ENCODE data around the gene ALPK3. TPM values are rescaled to one million over a fixed set of nuclear protein-coding genes. Genes with fewer than 3 reads are reported as not detected.

Gene ALPK3
- total RNA-seq, 4 donors from 2014 or later, result 0.18 to 7.0 (median 0.68) TPM

DNA sequence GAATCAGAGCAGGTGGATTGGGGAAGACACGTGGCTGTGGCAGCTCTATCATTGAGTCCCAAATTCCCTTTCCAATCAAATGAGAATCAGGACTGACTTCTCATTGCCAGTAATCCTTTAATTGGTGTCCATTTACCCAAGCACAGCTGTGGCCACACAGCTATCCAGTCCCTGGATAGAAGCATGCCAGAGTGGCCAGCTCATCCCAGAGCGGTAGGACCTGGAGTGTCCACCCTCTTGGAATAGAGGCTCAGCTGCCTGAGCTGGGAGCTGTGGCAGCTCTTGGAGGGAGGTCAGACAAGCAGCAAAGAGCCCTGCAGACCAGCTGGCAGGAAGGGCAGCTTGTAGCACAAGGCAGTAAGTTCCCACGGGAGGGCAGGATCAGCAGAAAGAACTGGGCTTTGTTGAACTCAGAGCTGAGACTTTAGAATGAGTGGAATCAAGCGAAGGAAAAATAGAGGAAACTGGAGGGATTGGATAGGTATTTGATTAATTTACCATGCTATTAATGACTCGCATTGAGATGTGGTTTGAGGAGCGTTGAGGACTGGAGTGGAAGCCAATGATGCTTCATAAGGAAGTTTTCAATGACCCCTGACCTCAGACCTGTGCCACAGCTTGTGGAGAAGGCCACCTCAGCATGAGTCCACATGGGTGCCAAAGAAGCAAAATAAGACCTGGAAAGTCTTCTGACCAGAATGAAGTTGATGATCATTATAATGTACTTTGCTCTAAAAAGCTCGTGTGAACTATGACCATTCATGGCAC, 6.9 kb upstream of the ALPK3 start:
- Histone ChIP-seq H3K4me3 (no peak overlapping the region), H3K36me3 (no peaks in the 10 kb centered on the region), H3K27me3 (no peaks in the 10 kb centered on the region), H3K27ac (no peak overlapping the region), H3K4me1 (no peaks in the 10 kb centered on the region), H3K9me3 (no peaks in the 10 kb centered on the region)
- DNase-seq, result no peak
- TF ChIP-seq POLR2A (IDR thresholded peaks at IDR 0.05), result no peak
- TF ChIP-seq, protein P1, sequence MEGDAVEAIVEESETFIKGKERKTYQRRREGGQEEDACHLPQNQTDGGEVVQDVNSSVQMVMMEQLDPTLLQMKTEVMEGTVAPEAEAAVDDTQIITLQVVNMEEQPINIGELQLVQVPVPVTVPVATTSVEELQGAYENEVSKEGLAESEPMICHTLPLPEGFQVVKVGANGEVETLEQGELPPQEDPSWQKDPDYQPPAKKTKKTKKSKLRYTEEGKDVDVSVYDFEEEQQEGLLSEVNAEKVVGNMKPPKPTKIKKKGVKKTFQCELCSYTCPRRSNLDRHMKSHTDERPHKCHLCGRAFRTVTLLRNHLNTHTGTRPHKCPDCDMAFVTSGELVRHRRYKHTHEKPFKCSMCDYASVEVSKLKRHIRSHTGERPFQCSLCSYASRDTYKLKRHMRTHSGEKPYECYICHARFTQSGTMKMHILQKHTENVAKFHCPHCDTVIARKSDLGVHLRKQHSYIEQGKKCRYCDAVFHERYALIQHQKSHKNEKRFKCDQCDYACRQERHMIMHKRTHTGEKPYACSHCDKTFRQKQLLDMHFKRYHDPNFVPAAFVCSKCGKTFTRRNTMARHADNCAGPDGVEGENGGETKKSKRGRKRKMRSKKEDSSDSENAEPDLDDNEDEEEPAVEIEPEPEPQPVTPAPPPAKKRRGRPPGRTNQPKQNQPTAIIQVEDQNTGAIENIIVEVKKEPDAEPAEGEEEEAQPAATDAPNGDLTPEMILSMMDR (IDR thresholded peaks at IDR 0.05), result no peak

DNA sequence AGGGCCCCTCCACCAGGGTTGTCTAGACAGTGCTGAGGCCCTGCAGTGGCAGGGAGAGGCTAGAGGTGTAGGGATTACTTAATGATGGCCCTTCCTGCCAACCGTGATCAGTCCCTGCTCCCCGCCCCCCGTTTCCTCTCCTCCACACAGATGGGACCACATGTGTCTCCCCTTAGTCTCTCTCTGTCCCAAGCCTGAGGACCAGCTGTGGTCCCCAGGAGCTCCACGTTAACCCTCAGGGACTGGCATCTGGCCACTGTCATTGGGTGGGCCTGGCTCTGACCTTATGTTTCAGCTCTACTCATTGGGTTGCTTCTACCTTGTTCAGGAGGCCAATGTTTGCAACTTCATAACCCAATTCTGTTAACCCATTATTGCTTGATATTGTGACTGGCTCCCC, 6.0 kb upstream of the ALPK3 start:
- DNase-seq, result no peak
- H3K27ac ChIP-seq, result no peak overlapping the region
- no peak for TF ChIP-seq POLR2A (IDR thresholded peaks at IDR 0.05)
- H3K4me1 ChIP-seq, result no peaks in the 10 kb centered on the region
- no peaks in the 10 kb centered on the region for H3K27me3 ChIP-seq
- no peaks in the 10 kb centered on the region for H3K9me3 ChIP-seq
- no peaks in the 10 kb centered on the region for H3K36me3 ChIP-seq
- H3K4me3 ChIP-seq, result no peak overlapping the region

DNA sequence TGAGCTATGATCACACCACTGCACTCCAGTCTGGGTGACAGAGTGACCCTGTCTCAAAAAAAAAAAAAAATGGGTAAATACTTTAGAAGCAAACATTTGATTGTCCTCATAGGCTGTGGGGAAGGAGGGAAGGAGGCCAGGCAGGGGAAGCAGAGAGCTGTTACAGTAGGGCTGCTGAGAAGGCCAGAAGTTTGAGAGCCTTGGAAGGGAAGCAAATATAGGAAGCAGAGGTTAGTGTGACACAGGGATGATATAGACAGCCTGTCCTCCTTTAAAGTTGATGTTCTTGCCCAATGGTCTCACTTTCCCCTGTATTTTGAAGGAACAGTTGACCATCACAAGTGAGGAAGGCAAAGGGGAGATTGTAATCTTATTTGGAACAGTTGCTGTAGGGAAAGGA, 5.3 kb upstream of the ALPK3 start:
- no peak for TF ChIP-seq POLR2A (IDR thresholded peaks at IDR 0.05)
- TF ChIP-seq, protein P1 (IDR thresholded peaks at IDR 0.05), result no peak
- Histone ChIP-seq H3K9me3 (no peaks in the 10 kb centered on the region), H3K4me3 (no peak overlapping the region), H3K36me3 (no peaks in the 10 kb centered on the region), H3K27ac (no peak overlapping the region), H3K4me1 (peaks cover 0 to 4% (median 0%) of the 10 kb centered on the region in 4 donors), H3K27me3 (no peaks in the 10 kb centered on the region)
- DNase-seq, result no peak

DNA sequence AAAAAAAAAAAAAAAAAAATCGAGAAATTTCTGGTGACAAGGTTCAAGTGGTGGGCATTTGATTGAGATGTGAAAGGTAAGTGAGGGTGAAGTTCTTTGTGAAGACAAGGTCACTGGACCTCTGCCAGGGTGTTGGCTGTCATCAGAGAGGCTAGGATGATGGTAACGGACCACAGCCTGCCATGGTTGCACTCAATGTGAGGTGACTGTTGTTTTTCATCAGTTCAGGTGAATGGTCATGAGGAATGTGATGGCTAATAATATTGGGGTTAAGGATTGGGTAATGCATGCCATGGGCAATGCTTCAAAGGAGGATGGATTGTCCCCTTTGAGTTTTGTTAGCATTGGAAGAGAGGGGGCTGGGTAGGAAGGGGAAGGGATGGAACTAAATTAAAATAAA, 4.3 kb upstream of the ALPK3 start:
- Histone ChIP-seq H3K27ac (no peak overlapping the region), H3K27me3 (no peaks in the 10 kb centered on the region), H3K4me3 (no peak overlapping the region), H3K4me1 (peaks cover 0 to 12% (median 0%) of the 10 kb centered on the region in 4 donors), H3K9me3 (no peaks in the 10 kb centered on the region), H3K36me3 (no peaks in the 10 kb centered on the region)
- TF ChIP-seq, protein P1 (IDR thresholded peaks at IDR 0.05), result no peak
- no peak for TF ChIP-seq POLR2A (IDR thresholded peaks at IDR 0.05)
- DNase-seq, result no peak

DNA sequence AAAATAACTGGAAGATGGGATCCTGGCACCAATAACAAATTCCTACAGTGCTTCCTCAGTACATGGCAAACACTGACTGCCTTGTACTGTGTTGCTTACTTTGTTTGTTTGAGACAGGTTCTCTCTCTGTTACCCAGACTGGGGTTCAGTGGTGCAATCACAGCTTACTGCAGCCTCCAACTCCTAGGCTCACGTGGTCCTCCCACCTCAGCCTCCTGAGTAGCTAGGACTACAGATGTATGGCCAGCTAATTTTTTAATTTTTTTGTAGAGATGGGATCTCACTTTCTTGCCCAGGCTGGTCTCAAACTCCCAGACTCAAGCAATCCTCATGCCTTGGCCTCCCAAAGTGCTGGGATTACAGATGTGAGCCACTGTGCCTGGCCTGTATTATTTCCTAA, 3.7 kb upstream of the ALPK3 start:
- TF ChIP-seq, protein P1 (IDR thresholded peaks at IDR 0.05), result no peak
- TF ChIP-seq POLR2A (IDR thresholded peaks at IDR 0.05), result no peak
- H3K36me3 ChIP-seq, result no peaks in the 10 kb centered on the region
- DNase-seq, result no peak
- no peaks in the 10 kb centered on the region for H3K27me3 ChIP-seq
- H3K4me3 ChIP-seq, result no peak overlapping the region
- peaks cover 0 to 13% (median 0%) of the 10 kb centered on the region in 4 donors for H3K4me1 ChIP-seq
- no peaks in the 10 kb centered on the region for H3K9me3 ChIP-seq
- H3K27ac ChIP-seq, result no peak overlapping the region

DNA sequence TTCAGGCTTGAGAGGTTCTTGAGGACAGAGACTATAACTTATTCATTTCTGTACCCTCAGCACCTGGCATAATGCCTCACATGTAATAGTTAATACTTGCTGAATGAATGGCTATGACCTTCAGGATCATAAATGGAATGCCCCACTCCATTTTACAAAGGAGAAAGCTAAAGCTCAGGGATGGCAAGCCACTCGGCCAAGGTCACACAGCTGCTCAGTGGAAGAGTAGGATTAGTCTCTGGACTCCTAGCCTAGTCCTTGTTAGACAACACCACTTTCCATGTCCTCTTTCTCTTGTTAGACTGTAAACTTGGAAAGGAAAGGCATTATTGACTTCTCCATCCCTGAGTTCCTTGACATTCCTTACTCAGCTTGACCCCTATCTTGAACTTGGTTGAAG, 3.2 kb upstream of the ALPK3 start:
- no peak for TF ChIP-seq POLR2A (IDR thresholded peaks at IDR 0.05)
- TF ChIP-seq, protein P1 (IDR thresholded peaks at IDR 0.05), result no peak
- Histone ChIP-seq H3K27me3 (no peaks in the 10 kb centered on the region), H3K27ac (no peak overlapping the region), H3K4me3 (no peak overlapping the region), H3K4me1 (peaks cover 0 to 13% (median 0%) of the 10 kb centered on the region in 4 donors), H3K9me3 (no peaks in the 10 kb centered on the region), H3K36me3 (no peaks in the 10 kb centered on the region)
- no peak for DNase-seq

Data from Peyer's patch (tissue), 4 donors.